GM12891 (cell line): Measurements from ENCODE around the gene PALMD.

Experiments used
- POLR2A ChIP-seq: IDR thresholded peaks from 2 replicates; pipeline ENCODE4 v1.6.1; 2011; ENCODE audit warnings: low read depth, low read length, control low read depth
- POLR2AphosphoS5 ChIP-seq: IDR thresholded peaks from 2 replicates; pipeline ENCODE4 v1.6.1; 2011; ENCODE audit warnings: low read depth, low read length, control low read depth

DNA sequence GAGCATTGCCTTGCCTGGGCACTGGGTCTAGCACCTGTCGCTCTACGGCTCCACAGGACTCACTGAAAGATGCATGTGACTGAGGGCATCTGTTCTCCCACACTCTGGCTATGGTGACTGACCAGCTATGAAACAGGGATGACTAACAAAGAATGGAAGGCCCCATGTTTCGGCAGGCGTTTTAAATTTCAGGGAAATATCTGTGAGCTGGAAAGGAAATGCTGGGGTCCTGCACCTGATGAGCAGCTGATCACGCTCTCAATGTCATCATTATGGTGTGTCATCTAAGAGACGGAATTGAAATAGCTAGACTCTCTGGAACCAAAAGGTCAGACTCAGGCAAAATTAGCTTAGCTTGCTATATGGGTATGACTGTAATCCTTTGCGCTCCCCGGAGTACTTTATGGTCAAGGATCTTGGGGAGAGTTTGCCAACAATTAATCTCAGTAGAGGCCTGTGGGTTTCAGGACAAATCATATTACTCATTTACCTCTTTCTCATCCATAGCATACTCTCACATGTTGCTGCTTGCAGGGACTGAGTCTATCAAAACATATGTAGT is 24.5 kb upstream of the PALMD start:
- TF ChIP-seq POLR2AphosphoS5 (no peak), POLR2A (no peak)
